Anterior cingulate cortex (tissue), 58 donors: ENCODE results near the gene LEFTY2.
A peak's percentile ranks its signal among the peaks of the same experiment; 100 is the strongest.
"Not testable (repeated sequence)": the region's sequence is repeated elsewhere in the genome, so short reads cannot be mapped to it uniquely, and the experiment has no call there.

Experiments used
- DNase-seq, 58 donors: peaks; one replicate each; lab custom pipeline; 2025; lab: John Stamatoyannopoulos, UW

Gene LEFTY2, protein sequence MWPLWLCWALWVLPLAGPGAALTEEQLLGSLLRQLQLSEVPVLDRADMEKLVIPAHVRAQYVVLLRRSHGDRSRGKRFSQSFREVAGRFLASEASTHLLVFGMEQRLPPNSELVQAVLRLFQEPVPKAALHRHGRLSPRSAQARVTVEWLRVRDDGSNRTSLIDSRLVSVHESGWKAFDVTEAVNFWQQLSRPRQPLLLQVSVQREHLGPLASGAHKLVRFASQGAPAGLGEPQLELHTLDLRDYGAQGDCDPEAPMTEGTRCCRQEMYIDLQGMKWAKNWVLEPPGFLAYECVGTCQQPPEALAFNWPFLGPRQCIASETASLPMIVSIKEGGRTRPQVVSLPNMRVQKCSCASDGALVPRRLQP

DNA sequence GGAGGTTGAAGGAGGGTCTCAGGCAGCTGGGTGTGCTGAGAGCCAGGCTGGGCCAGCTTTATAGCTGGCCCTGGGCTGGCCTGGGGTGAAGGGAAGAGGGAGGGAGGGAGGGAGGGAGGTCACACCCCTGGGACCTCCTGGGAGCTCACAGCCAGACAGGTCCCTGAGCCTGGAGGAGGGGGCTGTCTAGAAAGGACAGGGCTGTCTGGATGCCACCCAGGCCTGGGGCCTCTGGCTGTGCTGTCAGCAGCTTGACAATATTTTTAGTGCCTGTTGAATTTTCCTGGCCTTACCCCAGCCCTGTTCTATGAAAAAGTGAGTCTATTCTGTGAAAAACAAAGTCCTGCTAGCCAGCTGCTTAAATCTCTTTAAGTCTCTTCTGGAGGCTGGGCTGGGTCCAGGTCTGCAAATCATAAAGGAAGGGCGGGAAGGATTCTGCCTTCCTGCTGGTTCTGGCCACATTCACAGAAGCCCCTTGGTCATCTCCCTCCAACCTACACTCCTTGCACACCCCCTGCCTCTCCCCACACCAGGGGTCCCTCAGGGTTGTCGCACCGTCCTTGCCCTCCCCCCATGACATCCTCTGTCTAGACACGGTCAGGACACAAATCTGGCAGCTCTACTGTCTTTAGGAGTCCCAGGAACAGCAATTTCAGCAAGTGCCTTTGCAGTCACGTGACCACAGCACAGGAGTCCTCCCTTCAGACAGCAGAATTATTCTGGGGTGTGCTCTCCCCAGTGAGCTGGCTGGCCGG is at the start of gene LEFTY2:
Gene LEFTY2 (minus strand): TSS at position 34 of the 755 bp plus-strand sequence. CDS start 80 bp downstream, outside the sequence.
- DNase-seq = no peak

DNA sequence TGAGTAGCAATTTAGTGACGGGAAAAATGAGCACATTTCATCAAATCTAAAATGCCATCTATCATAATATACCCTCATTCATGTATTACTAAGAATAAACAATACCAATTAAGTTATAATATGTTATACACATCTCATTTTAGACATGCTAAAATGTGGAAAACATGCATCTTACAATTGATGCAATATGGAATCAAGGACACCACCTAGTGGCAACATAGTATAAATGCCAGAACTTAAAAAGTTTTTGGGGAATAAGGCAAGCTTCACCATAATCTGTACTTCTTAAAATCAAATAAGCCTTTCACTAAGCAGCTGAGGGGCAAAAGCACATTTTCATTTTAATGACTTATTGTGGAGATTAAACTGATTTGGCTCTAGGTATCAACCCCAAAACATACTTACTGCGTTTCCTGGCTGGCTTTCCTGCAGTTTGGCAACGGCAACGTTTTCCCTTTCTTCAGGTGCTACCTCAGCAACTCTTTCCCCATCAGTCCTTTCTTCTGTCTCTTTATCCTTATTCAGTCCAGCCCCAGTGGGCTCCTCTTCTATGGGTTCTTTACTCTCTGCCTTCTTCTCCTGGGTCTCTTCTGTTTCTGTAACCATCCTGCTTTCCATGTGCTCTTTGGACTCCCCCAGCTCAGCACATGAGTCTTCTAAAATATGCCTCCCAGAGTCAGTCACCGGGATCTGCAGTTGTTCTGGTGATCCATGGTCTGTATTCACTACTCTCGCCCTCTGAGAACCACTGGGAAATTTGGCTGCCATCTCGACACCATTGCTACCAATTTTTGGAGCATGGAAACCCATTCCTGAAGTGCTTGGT is 46.7 kb upstream of the LEFTY2 start:
- DNase-seq = peak in 2 of 58 donors; percentile 18

DNA sequence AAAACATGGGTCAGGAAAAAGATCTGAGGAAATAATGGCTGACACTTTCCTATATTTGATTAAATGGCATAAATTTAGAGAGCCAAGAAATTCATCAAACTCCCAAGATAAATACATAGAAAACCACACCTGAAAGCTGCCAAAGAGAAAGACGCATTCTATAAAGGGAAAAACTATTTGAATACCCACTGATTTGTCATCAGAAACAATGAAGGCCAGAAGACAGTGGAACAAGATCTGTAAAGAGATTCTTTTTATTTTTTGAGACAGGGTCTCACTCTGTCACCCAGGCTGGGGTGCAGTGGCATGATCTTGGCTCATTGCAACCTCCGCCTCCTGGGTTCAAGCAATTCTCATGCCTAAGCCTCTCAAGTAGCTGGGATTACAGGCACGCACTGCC is 40.7 kb upstream of the LEFTY2 start:
- no peak for DNase-seq

DNA sequence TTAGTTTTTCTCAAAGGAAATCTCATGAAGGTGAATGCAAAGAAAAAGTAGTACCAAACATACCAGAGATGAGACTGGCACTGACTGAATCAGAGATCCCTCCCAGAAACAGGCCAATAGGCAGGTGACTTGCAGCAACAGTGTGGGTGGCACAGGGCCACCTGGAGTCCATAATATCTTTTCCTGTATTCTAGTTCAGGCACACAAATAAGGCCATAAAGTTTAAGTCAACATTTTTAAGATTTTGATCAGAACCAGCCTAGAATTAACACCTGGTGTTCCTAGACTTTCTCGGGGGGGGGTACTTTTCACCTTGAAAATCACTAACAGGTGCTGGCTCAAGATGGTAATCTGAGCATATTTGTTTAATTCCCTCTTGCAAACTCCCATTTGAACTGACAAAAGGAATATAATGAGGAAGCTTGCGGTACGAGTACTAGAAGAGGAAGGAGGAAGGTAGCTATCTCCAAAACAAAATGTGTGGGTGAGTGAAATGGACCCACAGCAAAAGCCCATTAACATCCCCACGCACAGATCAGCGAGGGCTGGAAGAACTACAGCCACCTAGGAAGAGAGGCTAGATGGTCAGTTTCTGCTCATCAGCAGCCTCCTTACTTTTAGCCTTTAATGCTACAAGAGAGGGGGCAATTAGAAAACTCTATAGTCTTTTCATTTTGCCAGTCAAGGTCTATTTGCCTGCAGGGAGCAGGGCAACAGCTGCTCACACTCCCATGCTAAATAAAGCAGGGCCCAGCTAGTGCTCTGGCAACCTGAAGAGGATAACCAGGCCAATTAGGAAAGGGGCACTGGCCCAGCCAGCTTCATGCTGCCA is 39.2 kb upstream of the LEFTY2 start:
- no peak for DNase-seq

DNA sequence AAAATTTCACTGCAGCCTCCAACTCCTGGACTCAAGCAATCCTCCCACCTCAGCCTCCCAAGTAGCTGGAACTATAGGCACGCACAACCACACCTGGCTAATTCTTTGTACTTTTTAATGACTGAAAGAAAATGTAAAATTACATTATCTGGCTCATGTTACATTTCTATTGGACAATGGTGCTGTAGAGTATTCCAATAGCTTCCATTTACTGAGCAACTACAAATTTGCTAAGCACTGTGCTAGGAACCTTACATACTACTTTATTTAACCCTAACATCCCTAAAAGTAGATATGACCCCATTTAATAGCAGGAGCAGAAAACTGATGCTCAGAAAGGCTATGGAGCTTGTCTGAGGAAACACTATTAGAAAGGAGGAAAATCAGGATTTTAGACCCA is 38.4 kb upstream of the LEFTY2 start:
- DNase-seq = no peak

DNA sequence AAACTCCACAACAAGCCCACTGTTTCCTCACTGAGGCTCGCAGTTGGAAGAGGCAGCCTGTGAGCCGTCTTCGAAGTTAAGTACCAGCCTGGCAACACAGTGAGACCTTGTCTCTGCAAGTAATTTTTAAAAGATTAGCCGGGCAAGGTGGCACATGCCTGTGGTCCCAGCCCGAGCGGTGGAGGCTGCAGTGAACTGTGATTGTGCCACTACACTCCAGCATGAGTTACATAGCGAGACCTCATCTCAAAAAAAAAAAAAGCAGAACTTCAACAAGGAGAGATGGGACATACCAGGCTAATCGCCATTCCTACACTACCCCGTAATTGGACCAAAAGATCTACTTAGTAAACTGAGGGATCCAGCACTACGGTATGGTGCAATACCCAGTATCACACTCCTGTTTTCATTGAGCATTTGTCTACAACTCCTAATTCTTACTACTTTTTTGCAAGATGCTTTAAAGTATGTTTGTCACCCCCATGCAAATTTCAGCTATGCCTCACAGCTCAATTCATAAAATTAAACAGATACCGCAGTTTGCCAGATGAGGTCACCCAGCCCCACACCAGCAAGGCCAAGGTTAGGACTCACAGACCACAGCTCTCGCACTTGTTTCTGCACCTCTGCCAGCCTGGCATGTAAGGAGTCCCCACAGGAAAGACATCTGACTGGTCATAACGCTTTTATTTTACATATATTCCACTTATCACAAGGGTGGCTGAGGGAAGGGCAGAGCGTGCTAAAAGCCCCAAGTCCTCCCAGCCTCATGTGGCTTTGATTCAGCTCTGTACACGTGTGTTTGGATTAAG is 37.1 kb upstream of the LEFTY2 start:
- DNase-seq = no peak

DNA sequence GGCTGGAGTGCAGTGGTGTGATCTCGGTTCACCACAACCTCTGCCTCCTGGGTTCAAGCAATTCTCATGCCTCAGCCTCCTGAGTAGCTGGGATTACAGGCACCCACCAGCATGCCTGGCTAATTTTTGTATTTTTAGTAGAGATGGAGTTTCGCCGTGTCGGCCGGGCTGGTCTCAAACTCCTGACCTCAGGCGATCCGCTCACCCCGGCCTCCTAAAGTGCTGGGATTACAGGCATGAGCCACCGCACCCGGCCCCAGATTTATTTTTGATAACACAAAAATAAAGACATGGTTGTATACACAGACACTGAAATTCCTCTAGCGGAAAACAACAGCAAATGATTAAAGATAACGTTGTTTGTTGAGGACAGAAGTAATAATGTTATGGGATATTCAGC is 34.1 kb upstream of the LEFTY2 start:
- DNase-seq = not testable (repeated sequence)

DNA sequence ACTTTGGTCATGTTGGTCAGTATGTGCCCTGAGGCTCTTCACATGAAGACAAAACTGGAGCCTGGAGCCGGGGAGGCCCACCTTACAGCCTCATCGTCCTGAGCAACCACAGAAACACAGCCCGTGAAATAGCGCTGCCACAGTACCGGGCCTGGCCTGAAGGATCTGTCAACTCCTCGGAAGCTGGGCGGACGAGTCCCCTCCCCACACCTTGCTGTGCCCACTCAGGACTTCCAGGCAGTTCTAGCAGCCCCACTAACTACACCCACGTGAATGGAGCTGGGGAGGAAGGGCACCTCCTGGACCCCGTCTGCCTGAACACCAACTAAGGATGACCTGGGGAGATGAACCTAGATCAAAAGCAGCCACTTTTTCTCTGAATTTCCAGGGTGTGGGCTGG is 33.4 kb upstream of the LEFTY2 start:
- DNase-seq = no peak

DNA sequence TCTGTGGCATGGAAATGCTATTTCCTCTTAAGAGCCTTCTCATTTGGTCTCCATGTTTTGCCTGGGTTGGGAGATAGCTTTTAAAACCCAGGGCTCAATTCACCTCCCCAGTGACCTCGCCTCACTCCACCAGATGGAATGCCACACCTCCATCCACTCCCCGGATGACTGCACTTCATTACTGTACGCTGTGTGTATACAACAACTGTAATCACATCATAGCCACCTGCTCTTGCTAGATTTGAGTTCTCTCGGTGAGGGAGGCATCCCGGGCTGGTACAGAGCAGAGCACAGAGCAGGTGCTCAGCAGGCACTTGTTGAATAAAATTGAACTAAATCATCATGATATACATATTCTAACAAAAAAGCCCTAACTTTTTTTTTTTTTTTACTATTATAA is 32.1 kb upstream of the LEFTY2 start:
- DNase-seq = no peak

DNA sequence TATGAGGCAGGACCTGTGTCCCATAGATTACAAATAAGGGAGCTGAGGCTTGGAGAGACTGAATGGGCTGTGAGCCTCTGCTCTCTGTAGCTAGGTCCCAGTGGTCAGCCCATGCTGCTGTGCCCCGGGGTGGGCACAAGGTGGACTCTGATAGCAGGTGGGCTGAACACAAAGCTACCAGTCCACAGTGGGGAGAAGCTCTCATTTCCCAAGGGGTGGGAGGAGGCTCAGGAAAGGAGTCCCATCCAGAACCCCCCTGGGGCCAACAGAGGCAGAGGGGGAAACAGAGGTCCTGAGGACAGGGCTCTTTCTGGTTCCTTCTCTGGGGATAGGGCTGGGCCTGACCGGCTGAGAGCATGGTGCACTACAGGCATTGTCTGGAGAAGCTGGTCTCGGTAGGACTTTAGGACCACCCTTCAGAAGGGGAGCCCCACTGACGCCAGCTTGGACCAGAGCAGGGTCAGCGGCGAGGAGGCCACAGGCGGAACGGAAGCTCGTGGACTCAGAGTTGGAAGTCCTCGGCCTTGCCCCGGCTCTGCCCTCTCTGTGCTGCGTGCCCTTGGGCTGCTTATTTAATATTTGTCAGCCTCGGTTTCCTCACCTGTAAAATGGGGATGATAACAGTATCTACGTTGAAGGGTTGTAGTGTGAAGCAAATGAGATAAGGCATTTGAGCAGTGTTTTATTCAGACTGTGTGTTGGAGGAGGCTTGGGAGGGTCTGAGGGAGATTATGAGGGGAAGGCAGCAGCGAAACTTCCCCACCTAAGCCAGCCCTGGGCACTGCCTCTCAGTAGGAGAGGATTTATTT is 31.5 kb upstream of the LEFTY2 start:
- DNase-seq = no peak

DNA sequence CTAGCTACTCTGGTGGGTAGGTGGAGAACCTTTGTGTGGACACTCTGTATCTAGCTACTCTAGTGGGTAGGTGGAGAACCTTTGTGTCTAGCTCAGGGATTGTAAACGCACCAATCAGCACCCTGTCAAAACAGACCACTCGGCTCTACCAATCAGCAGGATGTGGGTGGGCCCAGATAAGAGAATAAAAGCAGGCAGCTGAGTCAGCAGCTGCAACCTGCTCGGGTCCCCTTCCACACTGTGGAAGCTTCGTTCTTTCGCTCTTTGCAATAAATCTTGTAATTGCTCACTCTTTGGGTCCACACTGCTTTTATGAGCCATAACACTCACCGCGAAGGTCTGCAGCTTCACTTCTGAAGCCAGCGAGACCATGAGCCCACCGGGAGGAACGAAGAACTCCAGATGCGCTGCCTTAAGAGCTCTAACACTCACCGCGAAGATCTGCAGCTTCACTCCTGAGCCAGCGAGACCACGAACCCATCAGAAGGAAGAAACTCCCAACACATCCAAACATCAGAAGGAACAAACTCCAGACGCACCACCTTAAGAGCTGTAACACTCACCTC is 29.7 kb upstream of the LEFTY2 start:
- not testable (repeated sequence) for DNase-seq

DNA sequence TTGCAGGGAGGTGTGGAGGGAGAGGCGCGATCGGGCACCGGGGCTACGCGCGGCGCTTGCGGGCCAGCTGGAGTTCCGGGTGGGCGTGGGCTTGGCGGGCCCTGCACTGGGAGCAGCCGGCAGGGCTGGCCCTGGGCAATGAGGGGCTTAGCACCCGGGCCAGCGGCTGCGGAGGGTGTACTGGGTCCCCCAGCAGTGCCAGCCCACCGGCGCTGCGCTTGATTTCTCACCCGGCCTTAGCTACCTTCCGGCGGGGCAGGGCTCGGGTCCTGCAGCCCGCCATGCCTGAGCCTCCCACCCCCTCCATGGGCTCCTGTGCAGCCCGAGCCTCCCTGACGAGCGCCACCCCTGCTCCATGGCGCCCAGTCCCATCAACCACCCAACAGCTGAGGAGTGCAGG is 28.7 kb upstream of the LEFTY2 start:
- DNase-seq = not testable (repeated sequence)

DNA sequence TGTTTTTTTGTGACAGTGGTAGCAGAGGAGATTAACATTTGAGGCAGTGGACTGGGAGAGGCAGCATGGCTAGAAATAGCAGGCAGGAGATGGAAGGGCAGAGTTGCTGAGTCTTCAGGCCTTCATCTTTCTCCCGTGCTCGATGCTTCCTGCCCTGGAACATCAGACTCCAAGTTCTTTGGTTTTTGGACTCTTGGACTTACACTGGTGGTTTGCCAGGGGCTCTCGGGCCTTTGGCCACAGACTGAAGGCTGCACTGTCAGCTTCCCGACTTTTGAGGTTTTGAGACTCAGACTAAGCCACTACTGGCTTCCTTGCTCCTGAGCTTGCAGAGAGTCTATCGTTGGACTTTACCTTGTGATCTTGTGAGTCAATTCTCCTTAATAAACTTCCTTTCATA is 24.2 kb upstream of the LEFTY2 start:
- no peak for DNase-seq

DNA sequence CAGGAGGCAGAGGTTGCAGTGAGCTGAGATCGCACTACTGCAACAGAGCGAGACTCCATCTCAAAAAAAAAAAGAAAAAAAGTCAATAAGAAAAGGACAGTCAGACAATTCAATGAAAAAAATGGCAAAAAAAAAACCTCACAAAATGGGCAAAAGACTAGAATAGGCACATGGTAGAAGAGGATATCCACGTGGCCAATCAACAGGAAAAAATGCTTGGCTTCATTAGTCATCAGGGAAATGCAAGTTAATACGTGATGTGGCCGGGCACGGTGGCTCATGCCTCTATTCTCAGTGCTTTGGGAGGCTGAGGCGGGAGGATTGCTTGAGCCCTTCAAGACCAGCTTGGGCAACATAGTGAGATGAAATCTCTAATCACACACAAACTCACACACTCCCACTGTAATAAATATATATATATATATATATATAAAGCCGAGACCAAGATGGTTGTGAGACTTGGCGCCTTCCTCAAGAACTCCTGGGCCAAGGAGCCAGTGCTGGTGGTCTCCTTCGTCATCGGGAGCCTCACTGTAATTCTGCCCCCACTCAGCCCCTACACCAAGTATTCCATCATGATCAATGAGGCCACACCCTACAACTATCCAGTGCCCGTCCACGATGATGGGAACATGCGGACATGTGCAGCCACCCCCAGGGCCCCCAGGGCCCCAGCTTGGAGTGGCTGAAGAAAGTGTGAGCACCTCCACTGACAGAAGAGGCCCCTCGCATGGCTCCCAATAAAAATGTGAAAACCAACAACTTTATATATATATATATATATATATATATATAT is 22.9 kb upstream of the LEFTY2 start:
- no peak for DNase-seq

DNA sequence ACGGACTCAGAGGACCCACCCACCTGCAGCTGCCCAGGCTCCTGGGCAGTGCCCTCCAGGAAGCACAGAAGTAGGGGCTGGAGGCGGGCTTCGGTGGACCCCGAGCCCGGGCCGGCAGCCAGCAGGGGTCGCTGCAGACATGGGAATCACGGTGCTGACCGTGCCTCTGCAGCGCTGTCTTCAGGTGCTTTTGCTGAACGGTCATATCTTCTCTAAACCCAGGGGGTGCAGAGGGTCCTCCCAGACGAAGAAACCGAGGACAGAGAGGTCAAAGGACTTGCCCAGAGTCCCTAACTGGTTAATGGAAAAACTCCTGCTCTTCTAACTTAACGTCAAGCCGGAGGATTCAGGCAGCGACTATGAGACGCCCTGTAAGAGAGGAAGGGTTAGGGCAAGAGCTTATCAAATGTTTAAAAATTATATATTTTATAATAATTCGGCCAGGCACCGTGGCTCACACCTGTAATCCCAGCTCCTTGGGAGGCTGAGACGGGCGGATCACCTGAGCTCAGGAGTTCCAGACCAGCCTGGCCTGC is 21.5 kb upstream of the LEFTY2 start:
- peak in 3 of 58 donors; percentile 4 to 11 (median 9) for DNase-seq

DNA sequence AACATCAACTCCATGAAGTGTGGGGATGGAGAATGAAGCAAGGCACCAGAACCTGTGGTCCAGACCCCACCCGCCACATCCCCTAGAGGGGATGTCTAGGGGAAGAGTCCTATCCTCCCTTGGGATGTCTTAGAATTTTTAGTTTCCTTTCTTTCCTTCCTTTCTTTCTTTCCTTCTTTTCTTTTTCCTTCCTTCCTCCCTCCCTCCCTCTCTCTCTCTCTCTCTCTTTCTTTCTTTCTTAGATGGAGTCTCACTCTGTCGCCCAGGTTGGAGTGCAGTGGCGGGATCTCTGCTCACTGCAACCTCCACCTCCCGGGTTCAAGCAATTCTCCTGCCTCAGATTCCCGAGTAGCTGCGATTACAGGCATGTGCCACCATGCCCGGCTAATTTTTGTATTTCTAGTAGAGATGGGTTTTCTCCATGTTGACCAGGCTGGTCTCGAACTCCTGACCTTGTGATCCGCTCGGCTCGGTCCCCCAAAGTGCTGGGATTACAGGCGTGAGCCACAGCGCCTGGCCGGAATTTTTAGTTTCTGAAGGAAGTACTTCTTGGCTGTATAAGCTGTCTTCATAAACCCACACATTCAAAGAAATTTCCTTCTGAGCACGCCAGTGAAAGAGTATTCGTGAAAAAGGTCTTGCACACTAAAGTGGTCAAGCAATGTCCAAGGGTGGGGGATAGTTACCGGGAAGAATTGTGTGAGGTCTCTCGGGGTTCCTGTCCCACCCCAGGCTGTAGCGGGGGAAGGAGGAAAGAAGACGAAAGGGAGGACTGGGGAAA is 20.8 kb upstream of the LEFTY2 start:
- no peak for DNase-seq
